Osteoblast (primary cell): Measurements from ENCODE around the gene ZNF488. TPM values are rescaled to one million over a fixed set of nuclear protein-coding genes. Genes with fewer than 3 reads are reported as not detected.

Experiments
- DNase-seq: peaks from one replicate; pipeline ENCODE4 v3.0.0; 2011; ENCODE audit warnings: low spot score, mixed read lengths; ENCODE audit not compliant: insufficient read length; ENCODE audit errors: missing footprints
- H2AFZ ChIP-seq: 2 replicates; pipeline ENCODE4 v1.6.0; 2011; ENCODE audit warnings: mild to moderate bottlenecking, low read length
- H3K27ac ChIP-seq: 2 replicates; pipeline ENCODE4 v1.5.1; 2011; ENCODE audit warnings: mild to moderate bottlenecking, low read depth, low read length, moderate library complexity
- H3K27me3 ChIP-seq: 2 replicates; pipeline ENCODE4 v1.6.0; 2012; ENCODE audit warnings: mild to moderate bottlenecking, control low read depth, inconsistent platforms, low read length, moderate library complexity; ENCODE audit not compliant: insufficient read depth
- H3K36me3 ChIP-seq: 2 replicates; pipeline ENCODE4 v1.5.1; 2011; ENCODE audit warnings: mild to moderate bottlenecking, low read length, control low read depth, moderate library complexity; ENCODE audit not compliant: insufficient read depth
- H3K4me1 ChIP-seq: 2 replicates; pipeline ENCODE4 v1.5.1; 2011; ENCODE audit warnings: mild to moderate bottlenecking, low read length, control low read depth, moderate library complexity; ENCODE audit not compliant: insufficient read depth
- H3K4me2 ChIP-seq: 2 replicates; pipeline ENCODE4 v1.6.0; 2011; ENCODE audit warnings: mild to moderate bottlenecking, low read length; ENCODE audit not compliant: insufficient read depth
- H3K4me3 ChIP-seq: fragments of 200-600 bp; sonication (generic); 3 replicates; pipeline ENCODE4 v1.5.1; 2012; ENCODE audit warnings: mild to moderate bottlenecking, low read length, inconsistent platforms; ENCODE audit not compliant: insufficient read depth
- H3K79me2 ChIP-seq: 2 replicates; pipeline ENCODE4 v1.6.0; 2012; ENCODE audit warnings: mild to moderate bottlenecking, low read length, control low read depth, inconsistent platforms; ENCODE audit not compliant: insufficient read depth
- H3K9me3 ChIP-seq: 2 replicates; pipeline ENCODE4 v1.5.1; 2011; ENCODE audit warnings: low read depth, low read length, control low read depth
- H4K20me1 ChIP-seq: 2 replicates; pipeline ENCODE4 v1.6.0; 2012; ENCODE audit warnings: mild to moderate bottlenecking, low read length, control low read depth; ENCODE audit not compliant: insufficient read depth
- CTCF ChIP-seq: IDR thresholded peaks from 2 replicates; pipeline ENCODE4 v1.5.1; 2011; ENCODE audit warnings: mild to moderate bottlenecking, low read depth, low read length, moderate library complexity; ENCODE audit errors: extremely low read depth
- total RNA-seq: library from RNA; depleted of rRNA; stranded (reverse); fragments of >200 nt; gene quantifications from 2 replicates; pipeline ENCODE4 v1.2.3, GENCODE V29; 2012

Gene ZNF488
- total RNA-seq, 1 donor, result under 0.01 TPM

DNA sequence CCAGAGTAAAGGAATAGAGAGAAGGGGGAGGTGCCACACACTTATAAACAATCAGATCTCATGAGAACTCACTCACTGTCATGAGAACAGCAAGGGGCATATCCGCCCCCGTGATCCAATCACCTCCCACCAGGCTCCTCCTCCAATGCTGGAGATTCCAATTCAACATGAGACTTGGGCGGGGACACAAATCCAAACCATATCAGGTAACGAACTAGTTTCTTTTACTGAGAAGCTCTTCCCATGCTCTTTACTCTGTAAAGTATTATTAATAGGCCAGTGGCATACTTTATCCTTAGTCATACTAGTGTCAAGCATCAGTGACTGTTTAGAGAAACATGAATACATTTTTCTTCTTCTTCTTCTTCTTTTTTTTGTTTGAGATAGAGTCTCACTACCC is 39.4 kb upstream of the ZNF488 start:
- Histone ChIP-seq H4K20me1 (no peaks in the 10 kb centered on the region), H3K4me2 (no peak overlapping the region), H3K79me2 (no peaks in the 10 kb centered on the region), H3K4me3 (no peak overlapping the region), H3K36me3 (no peaks in the 10 kb centered on the region), H3K27me3 (no peaks in the 10 kb centered on the region), H2AFZ (no peak overlapping the region), H3K4me1 (peaks cover 11% of the 10 kb centered on the region), H3K27ac (no peak overlapping the region), H3K9me3 (no peaks in the 10 kb centered on the region)
- no peak for TF ChIP-seq CTCF
- DNase-seq, result no peak

GRCh38 chr10:47421057-47421952 is 37.2 kb upstream of the ZNF488 start:
- no peak for TF ChIP-seq CTCF
- no peaks in the 10 kb centered on the region for H3K27me3 ChIP-seq
- no peaks in the 10 kb centered on the region for H3K9me3 ChIP-seq
- no peak overlapping the region for H3K4me3 ChIP-seq
- H3K4me2 ChIP-seq, result no peak overlapping the region
- no peak overlapping the region for H3K27ac ChIP-seq
- no peaks in the 10 kb centered on the region for H4K20me1 ChIP-seq
- H3K4me1 ChIP-seq, result peaks cover 11% of the 10 kb centered on the region
- H2AFZ ChIP-seq, result no peak overlapping the region
- peak; percentile 96 for DNase-seq
- H3K36me3 ChIP-seq, result no peaks in the 10 kb centered on the region
- H3K79me2 ChIP-seq, result no peaks in the 10 kb centered on the region

- no peaks in the 10 kb centered on the region for H3K9me3 ChIP-seq
- DNase-seq, result no peak
- no peaks in the 10 kb centered on the region for H3K36me3 ChIP-seq
- no peaks in the 10 kb centered on the region for H3K79me2 ChIP-seq
- no peak overlapping the region for H3K4me2 ChIP-seq
- no peak overlapping the region for H2AFZ ChIP-seq
- peaks cover 11% of the 10 kb centered on the region for H3K4me1 ChIP-seq
- TF ChIP-seq CTCF, result no peak
- no peak overlapping the region for H3K27ac ChIP-seq
- no peaks in the 10 kb centered on the region for H4K20me1 ChIP-seq
- H3K27me3 ChIP-seq, result no peaks in the 10 kb centered on the region
- no peak overlapping the region for H3K4me3 ChIP-seq
Observed at GRCh38 chr10:47420305-47421056, 36.4 kb upstream of the ZNF488 start.

- no peaks in the 10 kb centered on the region for H3K79me2 ChIP-seq
- no peak for DNase-seq
- H3K27ac ChIP-seq, result no peak overlapping the region
- no peaks in the 10 kb centered on the region for H3K27me3 ChIP-seq
- no peaks in the 10 kb centered on the region for H3K36me3 ChIP-seq
- no peak overlapping the region for H2AFZ ChIP-seq
- no peak overlapping the region for H3K4me3 ChIP-seq
- TF ChIP-seq CTCF, result no peak
- no peaks in the 10 kb centered on the region for H3K9me3 ChIP-seq
- peaks cover 11% of the 10 kb centered on the region for H3K4me1 ChIP-seq
- no peak overlapping the region for H3K4me2 ChIP-seq
- no peaks in the 10 kb centered on the region for H4K20me1 ChIP-seq
Observed at GRCh38 chr10:47419421-47419820, 35.3 kb upstream of the ZNF488 start.
